ENCODE measurements around the gene FBXL7. TPM values are rescaled to one million over a fixed set of nuclear protein-coding genes. Genes with fewer than 3 reads are reported as not detected.

Gene FBXL7
- total RNA-seq, 4 donors from 2014 or later, result 5.7 to 47.4 (median 6.3) TPM

- H3K4me1 ChIP-seq, result peaks cover 0 to 7% (median 0%) of the 10 kb centered on the region in 4 donors
- no peak for DNase-seq
- in situ Hi-C loops (cut with MboI; ENCODE audit: low pct_ligation_motif_present in 1 of 4, low pct_unique_long_range_greater_than_20kb in 1 of 4, low sequenced_read_pairs in 3 of 4), result no loop called here
These were observed 66.8 kb downstream of the FBXL7 start for GRCh38 chr5:15566789-15567188.

GRCh38 chr5:15570491-15570890 lies 70.5 kb downstream of the FBXL7 start:
- no peak for DNase-seq
- WGBS, 2 donors (ENCODE audit: low coverage in 1 of 2), result 75% methylated on average over 5 of the region's 5 CpGs; no CpG with 5 or more reads in 1 of the 2 donors
- Histone ChIP-seq H3K4me3 (no peak overlapping the region), H3K4me1 (peaks cover 0 to 16% (median 3%) of the 10 kb centered on the region in 4 donors), H3K27me3 (no peaks in the 10 kb centered on the region), H3K9me3 (no peaks in the 10 kb centered on the region), H3K36me3 (no peaks in the 10 kb centered on the region), H3K27ac (no peak overlapping the region)
- TF ChIP-seq POLR2AphosphoS5 (IDR thresholded peaks at IDR 0.05), result no peak
- no peak for TF ChIP-seq EP300 (IDR thresholded peaks at IDR 0.05; ENCODE audit: low read depth)
- no peak for TF ChIP-seq POLR2A (IDR thresholded peaks at IDR 0.05)
- no peak for TF ChIP-seq CTCF (IDR thresholded peaks at IDR 0.05)
- intact Hi-C loops (cut with DNase I; ENCODE audit: low total_unique reads) (no loop called here), in situ Hi-C loops (cut with MboI; ENCODE audit: low pct_ligation_motif_present in 1 of 4, low pct_unique_long_range_greater_than_20kb in 1 of 4, low sequenced_read_pairs in 3 of 4) (no loop called here)

More at GRCh38 chr5:15566789-15567188, 66.8 kb downstream of the FBXL7 start:
- no peaks in the 10 kb centered on the region for H3K9me3 ChIP-seq
- no peaks in the 10 kb centered on the region for H3K36me3 ChIP-seq
- H3K4me3 ChIP-seq, result no peak overlapping the region
- intact Hi-C loops (cut with DNase I; ENCODE audit: low total_unique reads), result no loop called here
- TF ChIP-seq EP300 (IDR thresholded peaks at IDR 0.05; ENCODE audit: low read depth) (no peak), POLR2AphosphoS5 (IDR thresholded peaks at IDR 0.05) (no peak), POLR2A (IDR thresholded peaks at IDR 0.05) (no peak), CTCF (IDR thresholded peaks at IDR 0.05) (no peak)
- H3K27me3 ChIP-seq, result no peaks in the 10 kb centered on the region
- H3K27ac ChIP-seq, result no peak overlapping the region

- Histone ChIP-seq H3K36me3 (no peaks in the 10 kb centered on the region), H3K4me1 (peaks cover 0 to 18% (median 3%) of the 10 kb centered on the region in 4 donors), H3K27me3 (no peaks in the 10 kb centered on the region), H3K9me3 (no peaks in the 10 kb centered on the region), H3K4me3 (no peak overlapping the region), H3K27ac (no peak overlapping the region)
- in situ Hi-C loops (cut with MboI; ENCODE audit: low pct_ligation_motif_present in 1 of 4, low pct_unique_long_range_greater_than_20kb in 1 of 4, low sequenced_read_pairs in 3 of 4), result no loop called here
- no peak for DNase-seq
- intact Hi-C loops (cut with DNase I; ENCODE audit: low total_unique reads), result no loop called here
- no peak for TF ChIP-seq POLR2AphosphoS5 (IDR thresholded peaks at IDR 0.05)
- TF ChIP-seq CTCF (IDR thresholded peaks at IDR 0.05), result no peak
- no peak for TF ChIP-seq POLR2A (IDR thresholded peaks at IDR 0.05)
- TF ChIP-seq EP300 (IDR thresholded peaks at IDR 0.05; ENCODE audit: low read depth), result no peak
- 64 to 83% methylated on average over 1 of the region's 1 CpG for WGBS, 2 donors (ENCODE audit: low coverage in 1 of 2)
These were observed 71.1 kb downstream of the FBXL7 start for GRCh38 chr5:15571081-15571480.

GRCh38 chr5:15571618-15572017 lies 71.6 kb downstream of the FBXL7 start:
- intact Hi-C loops (cut with DNase I; ENCODE audit: low total_unique reads), result no loop called here
- TF ChIP-seq EP300 (IDR thresholded peaks at IDR 0.05; ENCODE audit: low read depth) (no peak), CTCF (IDR thresholded peaks at IDR 0.05) (no peak), POLR2A (IDR thresholded peaks at IDR 0.05) (no peak), POLR2AphosphoS5 (IDR thresholded peaks at IDR 0.05) (no peak)
- Histone ChIP-seq H3K27me3 (no peaks in the 10 kb centered on the region), H3K9me3 (no peaks in the 10 kb centered on the region), H3K4me1 (peaks cover 0 to 18% (median 3%) of the 10 kb centered on the region in 4 donors), H3K27ac (no peak overlapping the region), H3K4me3 (no peak overlapping the region), H3K36me3 (no peaks in the 10 kb centered on the region)
- whole genome bisulfite sequencing, 2 donors (ENCODE audit: low coverage in 1 of 2), result 50 to 88% methylated on average over 1 to 7 of the region's 7 CpGs
- DNase-seq, result no peak
- in situ Hi-C loops (cut with MboI; ENCODE audit: low pct_ligation_motif_present in 1 of 4, low pct_unique_long_range_greater_than_20kb in 1 of 4, low sequenced_read_pairs in 3 of 4), result no loop called here

All from transverse colon (tissue), 4 donors.